ENCODE results near the gene CCDC24.

CCDC24 gene

DNA sequence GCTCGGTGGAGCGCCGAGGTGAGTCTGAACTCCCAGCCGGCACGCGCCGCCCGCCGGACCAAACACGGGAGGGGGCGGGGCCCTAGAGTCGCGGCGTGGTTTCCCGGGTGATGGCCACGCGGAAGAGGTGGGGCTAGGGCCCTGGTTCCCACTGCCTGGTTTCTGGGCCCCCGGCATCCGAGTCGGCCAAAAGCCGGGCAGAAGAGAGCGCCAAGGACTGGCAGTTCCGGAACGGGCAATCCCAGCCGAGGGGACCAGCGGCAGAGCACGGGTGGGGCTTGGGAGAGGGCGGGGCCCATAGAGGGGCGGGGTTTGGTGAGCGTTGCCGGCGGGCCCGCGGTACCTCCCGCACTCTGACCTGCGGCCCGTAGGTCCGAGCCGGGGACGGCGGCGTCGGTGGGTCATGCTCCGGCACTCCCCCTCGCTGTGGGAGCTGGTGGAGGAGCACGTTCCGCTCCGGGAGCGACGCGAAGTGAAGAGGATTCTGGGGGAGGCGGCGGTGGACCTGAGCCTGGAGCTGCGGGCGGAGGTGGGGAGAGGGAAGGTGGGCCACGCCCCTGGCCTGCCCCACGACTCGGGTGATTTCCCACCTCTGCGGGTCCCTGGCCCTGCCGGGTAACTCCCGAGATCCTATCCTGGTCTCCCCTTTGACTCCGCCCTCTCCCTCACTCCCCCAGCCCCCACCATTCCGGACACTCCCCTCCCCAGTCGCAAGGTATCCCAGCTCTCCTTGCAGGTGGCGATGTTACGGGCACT, at the start of gene CCDC24:
CCDC24 (plus strand) TSS at position 124 of the 756 bp plus-strand sequence; CDS start at position 404, 280 bp downstream.
- Mint-ChIP-seq H3K27ac (peak within 1 kb of the TSS; percentile 93), H3K9me3 (no peaks in the 10 kb centered on the region), H3K36me3 (peaks cover 0 to 2% of the 10 kb centered on the region in 2 donors), H3K4me1 (peaks cover 21 to 34% of the 10 kb centered on the region in 2 donors), H3K27me3 (no peaks in the 10 kb centered on the region), H3K4me3 (peak within 1 kb of the TSS; percentile 96 to 97)
- DNase-seq (peak; percentile 80), ATAC-seq (replicated peaks) (peak; percentile 87 to 89)

DNA sequence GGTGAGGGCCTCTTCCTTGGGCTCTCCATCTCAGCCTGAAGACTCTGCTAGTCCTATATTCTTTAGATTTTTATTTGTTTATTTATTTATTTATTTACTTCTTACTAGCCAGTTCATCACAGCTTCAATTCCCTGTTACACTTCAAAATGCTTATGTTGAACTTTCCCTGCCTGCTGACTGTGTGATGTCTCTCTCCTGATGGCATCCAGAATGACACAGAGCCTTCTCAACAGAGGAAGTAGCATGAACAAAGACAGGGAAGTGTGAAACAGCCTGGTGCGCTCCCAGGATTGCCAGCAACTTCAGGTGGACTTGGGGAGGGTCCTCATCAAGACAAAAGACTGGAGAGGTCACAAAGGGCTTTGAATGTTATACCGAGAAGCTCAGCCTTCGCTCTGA, 49.0 kb upstream of the CCDC24 start:
- H3K4me3 Mint-ChIP-seq = no peak overlapping the region
- H3K27me3 Mint-ChIP-seq = no peaks in the 10 kb centered on the region
- no peak overlapping the region for H3K27ac Mint-ChIP-seq
- peaks cover 22 to 38% of the 10 kb centered on the region in 2 donors for H3K4me1 Mint-ChIP-seq
- no peaks in the 10 kb centered on the region for H3K9me3 Mint-ChIP-seq
- DNase-seq = no peak
- H3K36me3 Mint-ChIP-seq = peaks cover 23 to 37% of the 10 kb centered on the region in 2 donors
- no peak for ATAC-seq (replicated peaks)

DNA sequence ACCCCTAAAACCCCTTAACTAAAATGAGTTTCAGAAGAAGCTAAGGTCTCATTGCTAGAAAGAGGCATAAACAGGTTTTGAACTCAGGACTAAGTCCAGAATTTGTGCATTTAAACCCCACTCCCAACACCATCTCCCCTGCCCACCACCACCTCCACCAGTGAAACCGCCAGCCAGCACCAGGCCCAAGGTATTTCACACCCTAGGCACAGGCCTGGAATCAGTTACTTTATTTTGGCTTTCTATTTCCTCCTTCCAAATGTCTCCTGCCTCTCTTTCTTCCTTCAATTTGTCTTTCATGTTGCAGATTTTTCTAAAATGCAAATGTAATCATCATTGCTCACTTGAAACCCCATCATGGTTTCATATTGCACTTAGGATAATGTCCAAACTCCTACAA, 46.5 kb upstream of the CCDC24 start:
- H3K4me3 Mint-ChIP-seq = peak overlapping the region; percentile 5 to 59
- H3K27me3 Mint-ChIP-seq = no peaks in the 10 kb centered on the region
- ATAC-seq (replicated peaks) = no peak

DNA sequence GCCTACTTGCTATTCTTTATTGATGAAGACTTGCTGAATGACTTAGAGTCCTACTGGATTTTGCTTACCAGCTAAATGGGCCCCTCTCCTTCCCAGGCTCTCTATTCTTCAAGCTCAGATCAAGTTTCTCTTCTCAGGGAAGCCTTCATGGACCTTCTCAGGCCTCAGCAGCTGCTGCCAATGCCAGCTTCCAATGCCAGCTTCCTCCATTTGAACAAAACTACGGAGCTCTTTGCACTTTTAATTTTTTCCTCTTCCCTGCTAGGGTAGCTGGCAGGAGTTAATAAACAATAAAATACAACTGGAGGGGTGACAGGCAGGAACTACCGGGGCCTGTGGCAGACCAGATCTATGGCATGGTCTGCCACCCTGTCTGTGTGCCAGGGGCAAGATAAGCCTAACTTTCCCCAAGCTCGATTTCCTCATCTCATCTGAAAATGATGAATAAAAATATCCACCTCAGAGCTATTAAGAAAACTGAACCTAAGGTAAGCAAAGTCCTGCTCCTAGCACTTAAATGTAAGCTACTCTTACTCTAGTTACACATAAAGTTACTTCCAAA, 45.6 kb upstream of the CCDC24 start:
- Mint-ChIP-seq H3K27me3 (no peaks in the 10 kb centered on the region), H3K4me3 (peak overlapping the region; percentile 89 to 98), H3K4me1 (peaks cover 40 to 58% of the 10 kb centered on the region in 2 donors), H3K36me3 (peaks cover 16 to 28% of the 10 kb centered on the region in 2 donors), H3K9me3 (no peaks in the 10 kb centered on the region), H3K27ac (peak overlapping the region; percentile 99)
- DNase-seq = no peak
- ATAC-seq (replicated peaks) = no peak

More for the DNA sequence above, 46.5 kb upstream of the CCDC24 start:
- no peaks in the 10 kb centered on the region for H3K9me3 Mint-ChIP-seq
- H3K4me1 Mint-ChIP-seq = peaks cover 36 to 49% of the 10 kb centered on the region in 2 donors
- DNase-seq = no peak
- no peak overlapping the region for H3K27ac Mint-ChIP-seq
- peaks cover 15 to 25% of the 10 kb centered on the region in 2 donors for H3K36me3 Mint-ChIP-seq

DNA sequence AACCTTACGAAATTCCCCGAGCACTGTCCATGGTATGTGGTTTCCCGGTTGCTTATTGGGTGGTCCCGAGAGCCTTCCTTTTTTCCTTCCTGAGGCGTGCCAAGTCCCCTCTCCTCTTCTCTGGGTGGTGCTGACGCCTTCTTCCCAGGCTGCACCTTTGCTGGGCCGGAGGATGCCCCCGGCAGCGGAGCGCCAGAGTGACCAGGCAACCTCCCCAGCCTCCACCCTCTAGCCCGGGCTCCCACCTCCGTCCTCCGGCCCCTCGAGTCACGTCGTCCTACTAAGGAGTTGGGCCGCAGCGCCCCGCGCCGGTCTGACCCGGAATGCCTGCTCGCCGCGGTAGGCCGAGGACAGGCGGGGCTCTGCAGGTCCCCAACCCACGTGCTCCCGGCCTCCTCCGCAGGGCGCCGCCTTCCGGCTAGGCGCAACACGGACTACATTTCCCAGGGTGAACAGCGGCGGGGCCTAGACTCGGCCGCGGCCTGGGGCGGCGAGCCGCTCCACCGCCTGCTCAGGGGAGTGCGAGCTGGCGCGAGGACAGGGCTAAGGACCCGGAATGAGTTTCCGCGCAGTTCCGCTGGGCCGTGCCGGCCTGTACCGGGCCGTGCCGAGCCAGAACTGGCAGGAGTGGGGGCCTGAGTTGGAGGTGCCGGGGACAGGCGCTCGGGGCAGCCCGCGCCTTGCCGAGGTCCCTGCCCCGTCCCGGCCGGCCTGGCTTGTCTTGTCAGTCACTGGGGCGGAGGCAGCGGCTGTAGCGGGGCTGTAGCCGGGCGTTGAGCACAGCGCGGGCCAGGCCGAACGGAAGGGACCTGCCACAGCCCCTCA, 45.0 kb upstream of the CCDC24 start, which contains the start of gene IPO13:
IPO13 (plus strand) TSS at position 715 of the 825 bp plus-strand sequence. CDS start 651 bp downstream, outside the sequence.
- Mint-ChIP-seq H3K9me3 (no peaks in the 10 kb centered on the region), H3K27ac (peak within 1 kb of the TSS; percentile 99), H3K4me1 (peaks cover 47 to 65% of the 10 kb centered on the region in 2 donors), H3K27me3 (no peaks in the 10 kb centered on the region), H3K36me3 (peaks cover 21 to 34% of the 10 kb centered on the region in 2 donors), H3K4me3 (peak within 1 kb of the TSS; percentile 89 to 98)
- ATAC-seq (replicated peaks) (peak; percentile 96), DNase-seq (peak; percentile 97)

DNA sequence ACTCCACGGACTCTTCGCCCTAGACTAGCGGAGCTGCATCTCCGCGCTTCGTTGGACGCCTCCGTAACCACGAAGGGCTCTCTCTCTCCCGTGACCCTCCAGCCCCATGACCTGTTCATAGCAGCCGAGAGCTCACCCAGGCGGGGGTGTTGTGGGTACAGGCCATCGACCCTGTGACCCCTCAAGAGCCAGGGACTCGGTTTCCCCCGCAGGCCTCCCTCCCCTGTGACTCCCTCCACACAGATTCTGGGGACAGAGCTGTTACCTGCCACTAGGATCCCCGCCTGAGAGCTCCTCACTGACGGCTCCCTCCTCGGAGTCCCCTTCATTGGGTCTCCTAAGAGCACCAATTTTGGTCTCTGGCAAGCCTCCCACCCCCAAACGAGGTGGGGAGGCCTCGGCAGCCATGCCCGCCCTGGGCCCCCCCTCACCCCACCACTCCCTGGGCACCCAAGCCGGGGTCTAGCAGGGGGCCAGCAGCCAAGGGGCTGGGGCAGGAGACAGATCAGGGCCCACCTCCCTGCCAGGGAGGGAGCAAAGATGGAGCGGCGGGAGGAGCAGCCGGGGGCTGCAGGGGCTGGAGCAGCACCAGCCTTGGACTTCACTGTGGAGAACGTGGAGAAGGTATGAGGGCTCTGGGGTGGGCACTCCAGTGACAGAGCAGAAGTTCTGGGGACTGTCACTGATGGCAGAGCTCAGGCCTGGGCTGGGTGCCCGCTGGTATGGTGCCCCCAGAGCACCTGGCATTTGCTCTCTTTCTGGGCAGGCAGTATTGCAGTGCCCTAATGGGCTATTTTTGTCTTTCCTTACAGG, 44.1 kb upstream of the CCDC24 start:
- peak overlapping the region; percentile 89 to 98 for H3K4me3 Mint-ChIP-seq
- peaks cover 49 to 71% of the 10 kb centered on the region in 2 donors for H3K4me1 Mint-ChIP-seq
- H3K27me3 Mint-ChIP-seq = no peaks in the 10 kb centered on the region
- H3K9me3 Mint-ChIP-seq = no peaks in the 10 kb centered on the region
- H3K36me3 Mint-ChIP-seq = peaks cover 21 to 33% of the 10 kb centered on the region in 2 donors
- no peak for DNase-seq
- peak overlapping the region; percentile 99 for H3K27ac Mint-ChIP-seq
- ATAC-seq (replicated peaks) = no peak

DNA sequence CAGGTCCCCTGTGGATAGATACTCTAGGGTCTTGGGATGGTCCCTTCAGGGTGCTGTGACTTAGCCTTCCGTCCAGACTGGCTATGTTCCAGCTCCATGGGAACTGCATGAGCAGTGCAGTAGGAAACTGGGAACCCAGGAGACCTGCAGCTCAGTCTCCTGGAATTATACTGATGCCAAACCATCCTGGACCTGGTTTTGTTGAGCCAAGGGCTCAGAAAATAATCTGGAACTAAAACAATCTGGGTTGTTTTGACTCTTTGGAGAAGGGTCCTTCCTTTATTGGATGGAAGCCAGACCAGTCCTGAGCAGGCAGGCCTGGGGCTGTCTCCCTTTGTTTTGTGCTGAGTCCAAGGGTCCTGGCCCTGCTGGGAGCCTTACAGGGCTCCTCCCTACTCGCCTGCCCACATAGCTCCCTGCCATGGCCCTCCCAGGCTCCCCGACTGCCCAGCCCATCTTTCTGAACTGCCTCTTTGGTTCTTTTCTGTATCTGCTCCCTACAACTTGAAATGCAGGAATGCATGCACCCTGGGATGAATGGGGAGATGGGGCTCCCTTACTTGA, 43.4 kb upstream of the CCDC24 start:
- Mint-ChIP-seq H3K36me3 (peaks cover 17 to 28% of the 10 kb centered on the region in 2 donors), H3K4me3 (peak overlapping the region; percentile 89 to 98), H3K9me3 (no peaks in the 10 kb centered on the region), H3K27me3 (no peaks in the 10 kb centered on the region), H3K27ac (peak overlapping the region; percentile 68), H3K4me1 (peaks cover 46 to 71% of the 10 kb centered on the region in 2 donors)
- DNase-seq (no peak), ATAC-seq (replicated peaks) (no peak)

DNA sequence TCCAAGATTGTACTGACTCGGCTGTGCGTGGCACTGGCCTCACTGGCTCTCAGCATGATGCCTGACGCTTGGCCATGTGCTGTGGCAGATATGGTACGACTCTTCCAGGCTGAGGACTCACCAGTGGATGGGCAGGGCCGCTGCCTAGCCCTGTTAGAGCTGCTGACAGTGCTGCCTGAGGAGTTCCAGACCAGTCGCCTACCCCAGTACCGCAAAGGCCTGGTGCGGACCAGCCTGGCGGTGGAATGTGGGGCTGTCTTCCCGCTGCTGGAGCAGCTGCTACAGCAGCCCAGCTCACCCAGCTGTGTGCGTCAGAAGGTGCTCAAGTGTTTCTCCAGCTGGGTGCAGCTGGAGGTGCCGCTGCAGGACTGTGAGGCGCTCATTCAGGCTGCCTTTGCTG, 41.7 kb upstream of the CCDC24 start:
- Mint-ChIP-seq H3K9me3 (no peaks in the 10 kb centered on the region), H3K4me1 (peaks cover 41 to 66% of the 10 kb centered on the region in 2 donors), H3K36me3 (peaks cover 18 to 27% of the 10 kb centered on the region in 2 donors), H3K27ac (no peak overlapping the region), H3K27me3 (no peaks in the 10 kb centered on the region), H3K4me3 (no peak overlapping the region)
- ATAC-seq (replicated peaks) (no peak), DNase-seq (no peak)

DNA sequence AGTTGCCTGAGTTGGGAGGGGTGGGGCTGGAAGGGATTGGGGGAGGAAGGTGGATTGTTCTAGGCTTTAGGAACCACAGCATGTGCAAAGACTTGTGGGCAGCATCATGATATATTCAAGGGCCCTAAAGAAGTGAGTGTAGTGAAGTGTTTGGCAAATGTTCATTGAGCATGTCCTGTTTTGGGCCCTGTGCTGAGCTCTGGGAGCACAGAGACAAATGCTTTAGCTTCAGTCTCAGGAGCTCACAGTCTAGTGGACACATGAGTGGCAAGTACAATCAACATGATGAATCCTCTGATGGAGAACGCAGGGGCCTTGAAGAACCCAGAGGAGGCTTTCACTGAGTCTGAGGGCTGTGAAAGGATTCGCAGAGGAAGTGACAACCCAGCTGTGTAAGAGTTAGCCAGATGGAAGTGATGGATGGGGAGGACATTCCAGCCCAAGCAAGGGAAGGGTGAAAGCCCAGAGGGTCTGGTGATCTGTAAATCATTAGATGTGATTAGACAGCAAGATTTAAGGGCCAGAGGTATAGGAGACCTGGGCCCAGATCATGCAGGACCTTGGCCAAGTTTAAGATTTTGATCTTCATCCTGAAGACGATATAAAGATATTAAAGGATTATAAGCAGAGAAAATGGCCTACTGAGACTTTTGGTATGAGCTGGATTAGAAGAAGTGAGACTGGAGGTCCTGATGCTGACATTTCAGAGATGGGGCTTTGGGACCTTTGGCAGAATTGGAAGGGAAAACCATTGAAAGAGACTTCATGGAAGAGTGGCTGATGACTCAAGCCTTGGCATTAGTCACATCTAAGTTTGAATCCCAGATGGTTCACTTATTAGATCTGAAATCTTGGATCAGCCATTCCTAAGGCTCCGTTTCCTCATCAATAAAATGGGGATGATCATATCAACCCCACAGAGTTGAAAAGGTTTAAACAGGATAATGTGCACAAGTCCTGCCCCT, 40.1 kb upstream of the CCDC24 start:
- Mint-ChIP-seq H3K4me3 (no peak overlapping the region), H3K27me3 (no peaks in the 10 kb centered on the region), H3K27ac (no peak overlapping the region), H3K36me3 (peaks cover 26 to 38% of the 10 kb centered on the region in 2 donors), H3K9me3 (no peaks in the 10 kb centered on the region), H3K4me1 (peaks cover 34 to 50% of the 10 kb centered on the region in 2 donors)
- ATAC-seq (replicated peaks) (no peak), DNase-seq (no peak)

DNA sequence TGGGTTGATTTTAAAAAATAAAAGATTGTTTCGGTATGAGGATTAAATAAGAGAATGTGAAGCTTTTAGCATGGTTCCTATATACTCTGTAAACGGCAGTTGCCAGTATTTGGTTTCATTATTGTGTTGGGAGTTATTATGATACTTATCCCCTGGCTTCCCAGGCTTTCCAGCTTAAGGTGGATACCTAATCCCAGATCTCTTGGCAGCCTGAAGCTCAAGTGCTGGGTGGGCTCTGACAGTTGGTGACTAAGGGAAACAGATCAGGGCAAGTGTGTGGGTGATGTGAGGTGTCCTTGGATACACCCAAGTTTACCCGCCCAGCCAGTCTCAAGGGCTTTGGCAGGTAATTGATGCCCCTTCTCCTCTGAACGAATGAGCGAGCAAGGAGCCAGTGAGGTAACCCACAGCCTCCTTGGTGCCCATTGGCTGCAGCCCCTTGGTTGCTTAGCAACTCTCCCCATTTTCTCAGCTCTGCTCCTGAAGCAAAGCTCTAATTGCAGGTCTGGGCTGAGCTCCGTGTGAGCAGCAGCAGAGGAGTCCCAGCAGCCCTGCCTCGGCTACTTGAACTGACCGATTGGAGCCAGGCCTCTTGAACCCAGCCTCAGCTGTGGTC, 38.6 kb upstream of the CCDC24 start:
- no peak for ATAC-seq (replicated peaks)
- no peak for DNase-seq
- Mint-ChIP-seq H3K27ac (no peak overlapping the region), H3K9me3 (no peaks in the 10 kb centered on the region), H3K4me1 (peaks cover 31 to 40% of the 10 kb centered on the region in 2 donors), H3K36me3 (peaks cover 34 to 44% of the 10 kb centered on the region in 2 donors), H3K27me3 (no peaks in the 10 kb centered on the region), H3K4me3 (no peak overlapping the region)

DNA sequence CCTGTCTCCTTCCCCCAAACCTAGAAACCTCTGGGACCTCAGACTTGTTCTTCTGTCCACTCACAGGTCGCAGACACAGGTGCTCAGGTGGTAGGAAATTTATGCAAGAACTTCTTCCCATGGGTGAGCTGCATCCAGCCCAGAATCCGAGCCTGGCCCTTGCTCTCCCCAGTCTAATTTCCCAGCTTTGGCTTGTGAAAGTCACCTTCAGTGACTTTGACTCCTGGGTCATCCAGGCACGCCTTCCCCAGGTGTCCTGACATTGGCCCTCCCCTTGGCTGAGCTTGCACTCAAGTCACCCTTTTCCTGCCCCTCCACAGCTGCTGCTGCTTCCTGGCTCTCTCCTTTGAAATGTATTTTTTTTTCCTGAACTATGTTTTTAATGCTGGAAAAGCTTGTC, 38.0 kb upstream of the CCDC24 start:
- no peak overlapping the region for H3K4me3 Mint-ChIP-seq
- no peak for ATAC-seq (replicated peaks)
- H3K9me3 Mint-ChIP-seq = no peaks in the 10 kb centered on the region
- peaks cover 28 to 35% of the 10 kb centered on the region in 2 donors for H3K4me1 Mint-ChIP-seq
- no peaks in the 10 kb centered on the region for H3K27me3 Mint-ChIP-seq
- H3K27ac Mint-ChIP-seq = no peak overlapping the region
- H3K36me3 Mint-ChIP-seq = peaks cover 39 to 49% of the 10 kb centered on the region in 2 donors
- no peak for DNase-seq

DNA sequence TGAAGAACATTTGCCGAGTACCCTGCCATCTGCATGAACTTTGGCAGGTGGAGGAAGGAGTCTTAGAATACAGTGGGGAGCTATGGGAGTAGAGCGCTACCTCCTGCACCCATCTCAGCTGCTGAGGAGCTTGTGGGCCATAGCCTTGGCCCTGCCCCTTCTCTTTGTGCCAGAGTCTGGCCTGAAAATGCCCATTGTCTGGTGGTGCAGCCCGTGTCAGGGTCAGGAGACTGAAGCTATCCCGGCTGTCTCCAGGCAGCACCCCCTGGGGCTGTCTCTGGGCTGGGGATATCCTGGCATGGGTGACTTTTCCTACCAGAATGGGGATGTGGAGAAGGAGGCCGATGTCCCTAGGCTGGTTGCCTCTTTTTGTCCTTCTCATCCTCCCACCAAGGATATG, 37.4 kb upstream of the CCDC24 start:
- H3K9me3 Mint-ChIP-seq = no peaks in the 10 kb centered on the region
- no peaks in the 10 kb centered on the region for H3K27me3 Mint-ChIP-seq
- no peak for ATAC-seq (replicated peaks)
- H3K27ac Mint-ChIP-seq = no peak overlapping the region
- H3K4me3 Mint-ChIP-seq = no peak overlapping the region
- H3K36me3 Mint-ChIP-seq = peaks cover 45 to 55% of the 10 kb centered on the region in 2 donors
- H3K4me1 Mint-ChIP-seq = peaks cover 21 to 28% of the 10 kb centered on the region in 2 donors
- DNase-seq = no peak

Measured in stimulated activated naive B cell treated with anti-CD40 and anti-IgM and Interleukin-4, amounts not matched to agents 10 μg/mL and 1 μg/mL and 100 μg/mL, for 72 hours (primary cell).